ENCODE data around the gene RHCG.
A peak's percentile ranks its signal among the peaks of the same experiment; 100 is the strongest.

RHCG gene

DNA sequence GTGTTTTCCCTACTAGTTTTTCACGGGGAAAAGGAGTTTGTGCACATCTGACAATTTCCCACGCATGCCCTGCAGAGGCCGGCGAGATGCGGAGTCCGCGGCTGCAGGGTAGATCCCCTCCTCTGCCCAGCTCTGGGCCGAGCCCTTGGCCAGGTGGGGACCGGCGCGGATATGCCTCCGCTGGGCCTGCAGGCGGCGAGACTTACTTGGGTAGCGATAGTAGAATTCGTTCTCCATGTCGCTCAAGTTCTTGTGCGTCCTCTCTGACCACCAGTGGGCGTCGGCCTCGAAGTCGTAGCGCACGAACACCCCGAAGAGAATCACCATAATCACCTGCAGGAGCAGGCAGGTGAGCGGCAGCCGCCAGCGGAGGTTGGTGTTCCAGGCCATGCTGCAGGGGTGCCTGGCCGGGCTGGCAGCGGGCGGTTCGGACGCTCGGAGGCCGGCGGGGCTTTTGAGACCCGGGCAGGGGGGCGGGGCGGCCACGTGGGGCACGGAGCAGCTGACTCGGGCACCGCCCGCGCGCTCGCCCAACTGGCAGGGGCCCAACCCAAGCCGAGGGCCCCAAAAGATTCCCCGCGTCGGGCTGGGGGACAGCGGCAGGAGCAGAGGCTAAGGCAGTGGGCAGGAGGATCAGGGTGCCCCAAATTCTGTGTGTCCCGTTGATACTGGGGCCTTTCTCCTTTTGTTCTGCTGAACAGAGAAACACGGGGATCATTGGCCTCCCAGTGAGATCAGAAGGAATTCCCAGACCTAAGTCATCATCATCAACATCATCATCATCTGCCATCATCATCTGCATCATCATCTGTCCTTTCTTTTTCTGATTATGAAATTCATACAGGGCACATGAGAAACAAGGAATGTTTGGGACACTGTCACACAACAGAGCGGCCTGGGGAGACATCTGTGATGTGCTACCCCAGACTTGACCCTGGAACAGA is at the start of gene RHCG:
RHCG (minus strand) TSS at position 429 of the 944 bp plus-strand sequence; CDS start at position 390, 39 bp downstream.
- TF ChIP-seq, protein P1, sequence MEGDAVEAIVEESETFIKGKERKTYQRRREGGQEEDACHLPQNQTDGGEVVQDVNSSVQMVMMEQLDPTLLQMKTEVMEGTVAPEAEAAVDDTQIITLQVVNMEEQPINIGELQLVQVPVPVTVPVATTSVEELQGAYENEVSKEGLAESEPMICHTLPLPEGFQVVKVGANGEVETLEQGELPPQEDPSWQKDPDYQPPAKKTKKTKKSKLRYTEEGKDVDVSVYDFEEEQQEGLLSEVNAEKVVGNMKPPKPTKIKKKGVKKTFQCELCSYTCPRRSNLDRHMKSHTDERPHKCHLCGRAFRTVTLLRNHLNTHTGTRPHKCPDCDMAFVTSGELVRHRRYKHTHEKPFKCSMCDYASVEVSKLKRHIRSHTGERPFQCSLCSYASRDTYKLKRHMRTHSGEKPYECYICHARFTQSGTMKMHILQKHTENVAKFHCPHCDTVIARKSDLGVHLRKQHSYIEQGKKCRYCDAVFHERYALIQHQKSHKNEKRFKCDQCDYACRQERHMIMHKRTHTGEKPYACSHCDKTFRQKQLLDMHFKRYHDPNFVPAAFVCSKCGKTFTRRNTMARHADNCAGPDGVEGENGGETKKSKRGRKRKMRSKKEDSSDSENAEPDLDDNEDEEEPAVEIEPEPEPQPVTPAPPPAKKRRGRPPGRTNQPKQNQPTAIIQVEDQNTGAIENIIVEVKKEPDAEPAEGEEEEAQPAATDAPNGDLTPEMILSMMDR (conservative IDR thresholded peaks at IDR 0.05; ENCODE audit: low read depth, low read length) = peak; percentile 66
- peak within 1 kb of the TSS; percentile 45 for H3K4me3 ChIP-seq (ENCODE audit: low read length)
- DNase-seq (ENCODE audit: low read depth) = peak; percentile 11

- TF ChIP-seq, protein P1 (conservative IDR thresholded peaks at IDR 0.05; ENCODE audit: low read depth, low read length) = no peak
- no peak overlapping the region for H3K4me3 ChIP-seq (ENCODE audit: low read length)
- DNase-seq (ENCODE audit: low read depth) = no peak
Observed at GRCh38 chr15:89543389-89543788, 47.0 kb upstream of the RHCG start.

GRCh38 chr15:89542369-89542768 is 46.0 kb upstream of the RHCG start:
- TF ChIP-seq, protein P1 (conservative IDR thresholded peaks at IDR 0.05; ENCODE audit: low read depth, low read length) = no peak
- H3K4me3 ChIP-seq (ENCODE audit: low read length) = no peak overlapping the region
- no peak for DNase-seq (ENCODE audit: low read depth)

DNA sequence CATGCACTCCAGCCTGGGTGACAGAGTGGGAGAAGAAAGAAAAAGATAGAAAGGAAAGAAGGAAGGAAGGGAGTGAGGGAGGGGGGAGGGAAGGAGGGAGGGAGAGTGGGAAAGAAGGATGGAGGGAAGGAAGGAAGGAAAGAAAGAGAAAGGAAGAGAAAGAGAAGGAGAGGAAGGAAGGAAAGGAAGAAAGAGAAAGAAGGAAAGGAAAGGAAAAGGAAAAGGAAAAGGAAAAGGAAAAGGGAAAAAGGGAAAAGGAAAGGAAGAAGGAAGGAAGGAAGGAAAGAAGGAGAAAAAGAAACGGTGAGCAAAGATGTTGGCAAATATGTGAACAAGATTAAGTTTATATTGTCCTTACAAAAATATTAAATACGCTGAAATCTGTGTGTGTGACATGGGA is 42.6 kb upstream of the RHCG start:
- no peak overlapping the region for H3K4me3 ChIP-seq (ENCODE audit: low read length)
- no peak for DNase-seq (ENCODE audit: low read depth)
- TF ChIP-seq, protein P1 (conservative IDR thresholded peaks at IDR 0.05; ENCODE audit: low read depth, low read length) = no peak

GRCh38 chr15:89533861-89534544 is 37.6 kb upstream of the RHCG start:
- DNase-seq (ENCODE audit: low read depth) = no peak
- H3K4me3 ChIP-seq (ENCODE audit: low read length) = no peak overlapping the region
- TF ChIP-seq, protein P1 (conservative IDR thresholded peaks at IDR 0.05; ENCODE audit: low read depth, low read length) = no peak

DNA sequence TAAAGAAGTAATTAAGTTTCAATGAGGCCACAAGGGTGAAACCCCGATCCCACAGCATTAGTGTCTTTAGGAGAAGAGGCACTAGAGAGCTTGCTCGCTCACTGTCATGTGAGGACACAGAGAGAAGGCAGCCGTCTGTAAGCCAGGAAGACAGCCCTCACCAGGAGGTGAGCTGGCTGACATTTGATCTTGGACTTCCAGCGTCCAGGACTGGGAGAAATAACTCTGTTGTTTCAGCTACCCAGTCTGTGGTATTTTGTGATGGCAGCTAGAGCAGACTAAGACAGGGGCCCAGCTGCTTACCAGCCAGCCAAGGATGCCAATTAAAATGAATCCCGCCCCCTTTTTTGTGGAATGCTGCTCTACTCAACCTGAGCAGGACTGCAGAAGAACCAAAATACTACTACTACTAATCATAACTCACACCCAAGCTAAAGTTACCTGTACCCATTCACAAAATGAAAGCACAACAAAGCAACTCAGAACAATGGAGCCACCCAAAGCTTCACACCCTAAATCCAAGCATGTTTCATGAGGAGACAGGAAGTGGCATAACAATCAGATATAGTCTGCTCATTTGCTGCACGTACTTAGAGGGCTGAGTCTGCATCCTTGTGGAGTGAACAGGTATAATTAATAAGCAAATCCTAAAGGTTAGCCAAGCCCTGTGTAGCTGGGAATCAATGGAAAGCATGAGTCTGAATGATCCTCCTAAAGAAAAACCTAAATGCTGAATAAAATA is 35.6 kb upstream of the RHCG start:
- no peak overlapping the region for H3K4me3 ChIP-seq (ENCODE audit: low read length)
- no peak for DNase-seq (ENCODE audit: low read depth)
- TF ChIP-seq, protein P1 (conservative IDR thresholded peaks at IDR 0.05; ENCODE audit: low read depth, low read length) = no peak
